ENCODE results near the gene OR14I1. TPM values are rescaled to one million over a fixed set of nuclear protein-coding genes. Genes with fewer than 3 reads are reported as not detected.

The OR14I1 gene
- not detected for polyA plus RNA-seq

- WGBS, 3 donors = 44 to 74% (median 72%) methylated on average over 1 of the region's 1 CpG
- H3K27ac ChIP-seq (ENCODE audit: low read depth, low read length) = no peak within 1 kb of the TSS
These were observed at the start of gene OR14I1 for GRCh38 chr1:248702714-248703113. TSS of gene OR14I1 (minus strand) at chr1:248702766.

GRCh38 chr1:248751635-248752034 lies 49.1 kb upstream of the OR14I1 start:
- WGBS, 3 donors = 77 to 82% (median 78%) methylated on average over 4 of the region's 4 CpGs
- no peak overlapping the region for H3K27ac ChIP-seq (ENCODE audit: low read depth, low read length)

- no peak overlapping the region for H3K27ac ChIP-seq (ENCODE audit: low read depth, low read length)
- 54 to 65% (median 61%) methylated on average over 5 of the region's 5 CpGs for WGBS, 3 donors
These were observed 48.6 kb upstream of the OR14I1 start for GRCh38 chr1:248751142-248751541.

GRCh38 chr1:248750496-248750895 lies 47.9 kb upstream of the OR14I1 start:
- no peak overlapping the region for H3K27ac ChIP-seq (ENCODE audit: low read depth, low read length)
- WGBS, 3 donors = 66 to 85% (median 80%) methylated on average over 2 of the region's 2 CpGs

GRCh38 chr1:248748211-248748610 lies 45.6 kb upstream of the OR14I1 start:
- 84 to 91% (median 89%) methylated on average over 6 to 9 of the region's 10 CpGs for WGBS, 3 donors
- no peak overlapping the region for H3K27ac ChIP-seq (ENCODE audit: low read depth, low read length)

- WGBS, 3 donors = 89 to 95% (median 92%) methylated on average over 7 of the region's 7 CpGs
- no peak overlapping the region for H3K27ac ChIP-seq (ENCODE audit: low read depth, low read length)
These were observed 38.3 kb upstream of the OR14I1 start for GRCh38 chr1:248740876-248741275.

GRCh38 chr1:248739572-248740205 lies 37.1 kb upstream of the OR14I1 start:
- WGBS, 3 donors = 51 to 77% (median 66%) methylated on average over 16 of the region's 16 CpGs
- H3K27ac ChIP-seq (ENCODE audit: low read depth, low read length) = no peak overlapping the region

GRCh38 chr1:248737457-248737856 lies 34.9 kb upstream of the OR14I1 start:
- 71 to 81% (median 78%) methylated on average over 6 of the region's 6 CpGs for WGBS, 3 donors
- no peak overlapping the region for H3K27ac ChIP-seq (ENCODE audit: low read depth, low read length)

- H3K27ac ChIP-seq (ENCODE audit: low read depth, low read length) = no peak overlapping the region
- 58 to 68% (median 62%) methylated on average over 4 of the region's 4 CpGs for WGBS, 3 donors
These were observed 34.4 kb upstream of the OR14I1 start for GRCh38 chr1:248736977-248737376.

- 62 to 87% (median 79%) methylated on average over 5 of the region's 5 CpGs for WGBS, 3 donors
- H3K27ac ChIP-seq (ENCODE audit: low read depth, low read length) = no peak overlapping the region
These were observed 31.0 kb upstream of the OR14I1 start for GRCh38 chr1:248733566-248733965.

GRCh38 chr1:248730507-248731335 lies 28.2 kb upstream of the OR14I1 start:
- no peak overlapping the region for H3K27ac ChIP-seq (ENCODE audit: low read depth, low read length)
- 73 to 79% (median 78%) methylated on average over 13 of the region's 13 CpGs for WGBS, 3 donors

GRCh38 chr1:248714248-248714647 lies 11.7 kb upstream of the OR14I1 start:
- no peak overlapping the region for H3K27ac ChIP-seq (ENCODE audit: low read depth, low read length)
- 40 to 50% (median 44%) methylated on average over 3 of the region's 3 CpGs for WGBS, 3 donors

- H3K27ac ChIP-seq (ENCODE audit: low read depth, low read length) = no peak overlapping the region
- WGBS, 3 donors = 45 to 82% (median 58%) methylated on average over 4 of the region's 4 CpGs
These were observed 7.8 kb upstream of the OR14I1 start for GRCh38 chr1:248710305-248710900.

GRCh38 chr1:248704606-248705005 lies 2.0 kb upstream of the OR14I1 start:
- WGBS, 3 donors = 43 to 70% (median 55%) methylated on average over 2 of the region's 2 CpGs
- no peak overlapping the region for H3K27ac ChIP-seq (ENCODE audit: low read depth, low read length)

GRCh38 chr1:248703674-248704073 lies 1.1 kb upstream of the OR14I1 start:
- no peak overlapping the region for H3K27ac ChIP-seq (ENCODE audit: low read depth, low read length)
- WGBS, 3 donors = 36 to 84% (median 84%) methylated on average over 2 of the region's 2 CpGs

GRCh38 chr1:248699099-248699498 lies 3.5 kb downstream of the OR14I1 start:
- WGBS, 3 donors = 42 to 68% (median 47%) methylated on average over 1 of the region's 1 CpG
- H3K27ac ChIP-seq (ENCODE audit: low read depth, low read length) = no peak overlapping the region

GRCh38 chr1:248697907-248698306 lies 4.7 kb downstream of the OR14I1 start:
- WGBS, 3 donors = 69 to 77% (median 71%) methylated on average over 6 of the region's 6 CpGs
- no peak overlapping the region for H3K27ac ChIP-seq (ENCODE audit: low read depth, low read length)

GRCh38 chr1:248696774-248697173 lies 5.8 kb downstream of the OR14I1 start:
- H3K27ac ChIP-seq (ENCODE audit: low read depth, low read length) = no peak overlapping the region
- 76 to 80% (median 80%) methylated on average over 3 of the region's 3 CpGs for WGBS, 3 donors

- no peak overlapping the region for H3K27ac ChIP-seq (ENCODE audit: low read depth, low read length)
- WGBS, 3 donors = 52 to 63% (median 61%) methylated on average over 3 of the region's 3 CpGs
These were observed 6.3 kb downstream of the OR14I1 start for GRCh38 chr1:248696261-248696660.
